ENCODE data around the gene NSUN4. TPM values are rescaled to one million over a fixed set of nuclear protein-coding genes. Genes with fewer than 3 reads are reported as not detected.

The NSUN4 gene
- total RNA-seq, 2 experiments from 2014 or later, result 33.6 to 37.8 TPM

Other genes starting within 250 kb of the NSUN4 start
- gene PIK3R3, start 208.2 kb upstream of the NSUN4 start, total RNA-seq, result under 1 TPM; 0.45 to 0.49 TPM
- not detected for gene TSPAN1, start 165.7 kb upstream of the NSUN4 start, total RNA-seq
- not detected for gene P3R3URF, start 164.3 kb upstream of the NSUN4 start, total RNA-seq
- 10 to 100 TPM; 32.4 to 32.9 TPM for gene POMGNT1, start 142.4 kb upstream of the NSUN4 start, total RNA-seq
- under 1 TPM; 0.21 to 0.25 TPM for gene LURAP1, start 137.5 kb upstream of the NSUN4 start, total RNA-seq
- 10 to 100 TPM; 83.9 to 88.0 TPM for gene RAD54L, start 93.0 kb upstream of the NSUN4 start, total RNA-seq
- 10 to 100 TPM; 28.0 to 29.8 TPM for gene LRRC41, start 37.2 kb upstream of the NSUN4 start, total RNA-seq
- gene UQCRH, start 37.1 kb upstream of the NSUN4 start, total RNA-seq, result 100 to 1,000 TPM; 403 to 409 TPM
- 1 to 10 TPM; 3.8 to 4.8 TPM for gene FAAH, start 53.5 kb downstream of the NSUN4 start, total RNA-seq
- not detected for gene DMBX1, start 149.0 kb downstream of the NSUN4 start, total RNA-seq
- not detected for gene KNCN, start 210.8 kb downstream of the NSUN4 start, total RNA-seq